Effector CD4-positive, alpha-beta T cell (primary cell): ENCODE results near the gene ADAMTS9.

ENCODE experiments used
- DNase-seq: peaks from one replicate; pipeline ENCODE4 v3.0.0-alpha.2; 2020

ADAMTS9 gene

GRCh38 chr3:64653101-64653500, 34.7 kb downstream of the ADAMTS9 start:
- DNase-seq, result no peak

- DNase-seq, result no peak
These were observed 36.0 kb downstream of the ADAMTS9 start for GRCh38 chr3:64651741-64652241.

- no peak for DNase-seq
These were observed 36.5 kb downstream of the ADAMTS9 start for GRCh38 chr3:64651303-64651702.

- DNase-seq, result no peak
These were observed 37.1 kb downstream of the ADAMTS9 start for GRCh38 chr3:64650715-64651114.

- no peak for DNase-seq
These were observed 37.6 kb downstream of the ADAMTS9 start for GRCh38 chr3:64650096-64650622.

- DNase-seq, result no peak
These were observed 38.6 kb downstream of the ADAMTS9 start for GRCh38 chr3:64648927-64649906.

- DNase-seq, result no peak
These were observed 40.0 kb downstream of the ADAMTS9 start for GRCh38 chr3:64647825-64648224.

GRCh38 chr3:64645243-64645642, 42.6 kb downstream of the ADAMTS9 start:
- DNase-seq, result no peak

GRCh38 chr3:64644483-64644882, 43.3 kb downstream of the ADAMTS9 start:
- no peak for DNase-seq

GRCh38 chr3:64642327-64643151, 45.3 kb downstream of the ADAMTS9 start:
- DNase-seq, result no peak

- no peak for DNase-seq
These were observed 48.8 kb downstream of the ADAMTS9 start for GRCh38 chr3:64638981-64639481.

- DNase-seq, result no peak
These were observed 49.3 kb downstream of the ADAMTS9 start for GRCh38 chr3:64638511-64638910.

GRCh38 chr3:64634417-64634816, 53.4 kb downstream of the ADAMTS9 start:
- no peak for DNase-seq

GRCh38 chr3:64631951-64632350, 55.8 kb downstream of the ADAMTS9 start:
- no peak for DNase-seq

- no peak for DNase-seq
These were observed 60.1 kb downstream of the ADAMTS9 start for GRCh38 chr3:64627471-64628321.

GRCh38 chr3:64627042-64627441, 60.8 kb downstream of the ADAMTS9 start:
- DNase-seq, result no peak

- no peak for DNase-seq
These were observed 62.4 kb downstream of the ADAMTS9 start for GRCh38 chr3:64625381-64625780.

GRCh38 chr3:64623125-64623524, 64.7 kb downstream of the ADAMTS9 start:
- no peak for DNase-seq

- DNase-seq, result no peak
These were observed 65.9 kb downstream of the ADAMTS9 start for GRCh38 chr3:64621726-64622395.

GRCh38 chr3:64621275-64621674, 66.5 kb downstream of the ADAMTS9 start:
- no peak for DNase-seq

- no peak for DNase-seq
These were observed 67.8 kb downstream of the ADAMTS9 start for GRCh38 chr3:64620020-64620419.
